Mononuclear cell (primary cell): ENCODE data around the gene E2F8. TPM values are rescaled to one million over a fixed set of nuclear protein-coding genes. Genes with fewer than 3 reads are reported as not detected.

Experiments
- H3K27me3 ChIP-seq: 2 replicates; pipeline ENCODE4 v1.6.0; 2011; ENCODE audit warnings: low read length, control low read depth; ENCODE audit not compliant: insufficient read depth
- H3K4me1 ChIP-seq: 2 replicates; pipeline ENCODE4 v1.5.1; 2011; ENCODE audit warnings: mild to moderate bottlenecking, low read length, control low read depth; ENCODE audit not compliant: insufficient read depth
- H3K4me3 ChIP-seq: 2 replicates; pipeline ENCODE4 v1.5.1; 2011; ENCODE audit warnings: mild to moderate bottlenecking, low read length, moderate library complexity
- H3K9me3 ChIP-seq: 2 replicates; pipeline ENCODE4 v1.5.1; 2011; ENCODE audit warnings: low read depth, mild to moderate bottlenecking, control low read depth, low read length
- total RNA-seq: library from RNA; depleted of rRNA; stranded (reverse); fragments of >200 nt; gene quantifications from one replicate; pipeline ENCODE4 v1.2.3, GENCODE V29; 2012

Gene E2F8
- total RNA-seq, 1 donor = 0.10 TPM

- no peaks in the 10 kb centered on the region for H3K4me1 ChIP-seq
- H3K4me3 ChIP-seq = no peak overlapping the region
- no peaks in the 10 kb centered on the region for H3K9me3 ChIP-seq
- H3K27me3 ChIP-seq = peaks cover 7% of the 10 kb centered on the region
Measured at GRCh38 chr11:19216709-19217374, 23.9 kb downstream of the E2F8 start.

- H3K9me3 ChIP-seq = no peaks in the 10 kb centered on the region
- peaks cover 7% of the 10 kb centered on the region for H3K27me3 ChIP-seq
- H3K4me3 ChIP-seq = no peak overlapping the region
- H3K4me1 ChIP-seq = no peaks in the 10 kb centered on the region
Measured at GRCh38 chr11:19216021-19216420, 24.7 kb downstream of the E2F8 start.

GRCh38 chr11:19209617-19210370 lies 31.0 kb downstream of the E2F8 start:
- Histone ChIP-seq H3K27me3 (peaks cover 7% of the 10 kb centered on the region), H3K4me3 (no peak overlapping the region), H3K9me3 (no peaks in the 10 kb centered on the region), H3K4me1 (no peaks in the 10 kb centered on the region)

GRCh38 chr11:19208959-19209546 lies 31.7 kb downstream of the E2F8 start:
- Histone ChIP-seq H3K4me1 (no peaks in the 10 kb centered on the region), H3K9me3 (no peaks in the 10 kb centered on the region)

GRCh38 chr11:19208181-19208580 lies 32.6 kb downstream of the E2F8 start:
- Histone ChIP-seq H3K4me1 (no peaks in the 10 kb centered on the region), H3K27me3 (peaks cover 6% of the 10 kb centered on the region), H3K4me3 (no peak overlapping the region), H3K9me3 (no peaks in the 10 kb centered on the region)

More at GRCh38 chr11:19208959-19209546, 31.7 kb downstream of the E2F8 start:
- Histone ChIP-seq H3K4me3 (no peak overlapping the region), H3K27me3 (peaks cover 7% of the 10 kb centered on the region)

GRCh38 chr11:19204836-19205235 lies 35.9 kb downstream of the E2F8 start:
- Histone ChIP-seq H3K27me3 (no peaks in the 10 kb centered on the region), H3K9me3 (no peaks in the 10 kb centered on the region), H3K4me1 (no peaks in the 10 kb centered on the region), H3K4me3 (no peak overlapping the region)

GRCh38 chr11:19201737-19202605 lies 38.8 kb downstream of the E2F8 start, which contains the start of gene CSRP3:
Gene CSRP3, minus strand, starts transcription at chr11:19201983. Its CDS starts 9,535 bp downstream, at chr11:19192448.
- H3K4me3 ChIP-seq = no peak within 1 kb of the TSS
- no peaks in the 10 kb centered on the region for H3K9me3 ChIP-seq
- no peaks in the 10 kb centered on the region for H3K4me1 ChIP-seq
- no peaks in the 10 kb centered on the region for H3K27me3 ChIP-seq

- Histone ChIP-seq H3K9me3 (no peaks in the 10 kb centered on the region), H3K27me3 (no peaks in the 10 kb centered on the region), H3K4me1 (no peaks in the 10 kb centered on the region), H3K4me3 (no peak overlapping the region)
Measured at GRCh38 chr11:19200410-19201201, 40.1 kb downstream of the E2F8 start.

GRCh38 chr11:19199771-19200170 lies 41.0 kb downstream of the E2F8 start:
- Histone ChIP-seq H3K27me3 (no peaks in the 10 kb centered on the region), H3K4me3 (no peak overlapping the region), H3K4me1 (no peaks in the 10 kb centered on the region), H3K9me3 (no peaks in the 10 kb centered on the region)

- no peak overlapping the region for H3K4me3 ChIP-seq
- H3K4me1 ChIP-seq = no peaks in the 10 kb centered on the region
- H3K27me3 ChIP-seq = no peaks in the 10 kb centered on the region
- H3K9me3 ChIP-seq = no peaks in the 10 kb centered on the region
Measured at GRCh38 chr11:19199048-19199447, 41.7 kb downstream of the E2F8 start.

- H3K4me1 ChIP-seq = no peaks in the 10 kb centered on the region
- H3K9me3 ChIP-seq = no peaks in the 10 kb centered on the region
- H3K4me3 ChIP-seq = no peak overlapping the region
- no peaks in the 10 kb centered on the region for H3K27me3 ChIP-seq
Measured at GRCh38 chr11:19196432-19196831, 44.3 kb downstream of the E2F8 start.

GRCh38 chr11:19194620-19195308 lies 46.0 kb downstream of the E2F8 start:
- Histone ChIP-seq H3K9me3 (no peaks in the 10 kb centered on the region), H3K4me3 (no peak overlapping the region), H3K4me1 (no peaks in the 10 kb centered on the region), H3K27me3 (no peaks in the 10 kb centered on the region)

- no peak overlapping the region for H3K4me3 ChIP-seq
- H3K4me1 ChIP-seq = no peaks in the 10 kb centered on the region
- no peaks in the 10 kb centered on the region for H3K9me3 ChIP-seq
- no peaks in the 10 kb centered on the region for H3K27me3 ChIP-seq
Measured at GRCh38 chr11:19193916-19194315, 46.8 kb downstream of the E2F8 start.
